ENCODE results near the gene TTC28.
"Not testable (repeated sequence)": the region's sequence is repeated elsewhere in the genome, so short reads cannot be mapped to it uniquely, and the experiment has no call there.

The TTC28 gene

GRCh38 chr22:28553108-28553866 is 126.4 kb downstream of the TTC28 start:
- DNase-seq: not testable (repeated sequence)

DNA sequence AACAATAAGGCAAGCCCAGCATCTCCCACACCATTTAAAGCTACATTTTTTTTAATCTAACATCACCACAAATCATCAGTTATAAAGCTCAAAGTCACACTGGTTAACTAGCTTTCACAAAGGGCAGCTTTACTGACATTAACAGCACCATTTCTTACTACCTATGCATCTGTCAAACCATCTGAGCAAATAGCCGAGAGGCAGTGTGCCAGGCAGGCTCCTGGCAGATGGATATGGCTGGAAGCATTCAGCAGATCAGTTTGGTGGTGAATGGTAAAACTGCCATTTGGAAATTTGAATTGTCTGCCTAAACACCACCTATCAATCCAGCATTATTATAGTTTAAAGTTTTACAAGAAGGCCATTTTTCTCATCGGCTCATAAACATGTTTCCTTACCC is 131.2 kb downstream of the TTC28 start:
- DNase-seq: no peak

DNA sequence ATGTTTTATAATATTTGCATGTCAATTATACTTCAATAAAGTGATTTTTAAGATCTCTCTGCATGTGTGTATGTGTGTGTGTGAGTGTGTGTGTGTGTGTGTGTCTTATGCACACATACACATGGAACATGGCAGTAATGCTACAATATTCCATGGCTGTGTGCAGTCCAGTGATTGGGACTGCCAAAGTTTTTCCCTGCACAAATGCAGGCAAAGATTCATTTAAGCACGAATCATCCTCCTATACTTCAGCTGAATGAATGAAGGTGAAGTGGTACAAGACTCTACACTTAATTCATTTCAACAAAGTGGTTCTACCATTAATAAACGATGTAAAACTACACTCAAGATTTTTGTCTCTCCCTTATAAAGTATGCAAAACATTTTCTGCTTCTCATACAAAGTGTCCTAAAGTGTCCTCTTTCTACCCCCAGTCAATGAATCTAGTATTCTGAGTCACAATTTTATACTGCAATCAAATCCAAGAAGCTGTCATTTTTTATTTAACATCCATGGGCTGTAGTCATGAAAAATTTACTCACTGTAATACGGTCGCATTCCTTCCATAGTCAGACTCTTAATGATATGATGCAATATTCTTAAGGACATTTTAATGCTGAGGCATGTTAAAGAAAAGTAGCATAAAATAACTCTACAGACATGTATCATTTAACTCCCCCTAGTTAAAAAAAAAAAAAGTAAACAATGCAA is 132.4 kb downstream of the TTC28 start:
- DNase-seq: no peak

GRCh38 chr22:28544431-28544868 is 135.2 kb downstream of the TTC28 start:
- no peak for DNase-seq

DNA sequence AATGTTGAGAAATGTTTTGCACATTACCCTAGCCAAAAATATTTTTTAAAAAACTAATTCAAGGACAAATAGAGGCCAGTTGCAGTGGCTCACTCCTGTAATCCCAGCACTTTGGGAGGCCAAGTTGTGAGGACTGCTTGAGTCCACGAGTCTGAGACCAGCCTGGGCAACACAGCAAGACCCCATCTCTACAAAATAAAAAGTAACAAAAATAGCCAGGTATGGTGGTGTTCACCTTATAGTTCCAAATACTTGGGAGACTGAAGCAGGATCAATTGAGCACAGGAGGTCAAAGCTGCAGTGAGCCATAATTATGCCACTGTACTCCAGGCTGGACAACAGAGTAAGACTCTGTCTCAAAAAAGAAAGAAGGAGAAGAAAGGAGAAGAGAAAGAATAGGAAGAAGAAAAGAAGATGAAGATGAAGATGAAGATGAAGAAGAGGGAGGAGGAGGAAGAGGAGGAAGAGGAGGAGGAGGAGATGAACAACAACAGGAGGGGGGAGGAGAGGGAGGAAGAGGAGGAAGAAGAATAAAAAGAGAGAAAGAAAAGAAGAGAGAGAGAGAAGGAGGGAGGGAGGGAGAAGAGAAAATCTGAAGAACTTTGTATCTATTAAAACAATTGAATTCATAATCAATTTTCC is 136.5 kb downstream of the TTC28 start:
- DNase-seq: no peak

- no peak for DNase-seq
Observed at GRCh38 chr22:28541137-28541536, 138.5 kb downstream of the TTC28 start.

DNA sequence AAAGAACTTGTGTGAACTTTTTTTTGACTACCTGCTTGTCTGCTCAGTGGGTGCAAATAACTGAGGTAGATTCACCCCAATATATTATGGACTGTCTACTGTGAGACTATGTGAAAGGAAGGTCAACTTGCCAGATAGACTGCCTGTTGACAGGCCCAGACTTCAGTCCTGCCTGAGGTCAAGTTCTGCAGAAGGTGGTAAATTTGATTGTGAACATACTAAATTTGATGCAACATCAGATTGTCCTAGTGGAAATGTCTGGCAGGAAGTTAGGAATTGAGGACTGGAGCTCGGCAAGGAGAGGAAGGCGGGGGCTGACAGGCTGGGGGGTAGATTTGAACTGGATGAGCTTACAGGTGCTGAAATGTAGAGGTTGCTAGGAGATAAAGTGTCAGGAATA is 140.7 kb downstream of the TTC28 start:
- DNase-seq: no peak

- not testable (repeated sequence) for DNase-seq
Observed at GRCh38 chr22:28530565-28530964, 149.1 kb downstream of the TTC28 start.

- DNase-seq: not testable (repeated sequence)
Observed at GRCh38 chr22:28529144-28529543, 150.5 kb downstream of the TTC28 start.

DNA sequence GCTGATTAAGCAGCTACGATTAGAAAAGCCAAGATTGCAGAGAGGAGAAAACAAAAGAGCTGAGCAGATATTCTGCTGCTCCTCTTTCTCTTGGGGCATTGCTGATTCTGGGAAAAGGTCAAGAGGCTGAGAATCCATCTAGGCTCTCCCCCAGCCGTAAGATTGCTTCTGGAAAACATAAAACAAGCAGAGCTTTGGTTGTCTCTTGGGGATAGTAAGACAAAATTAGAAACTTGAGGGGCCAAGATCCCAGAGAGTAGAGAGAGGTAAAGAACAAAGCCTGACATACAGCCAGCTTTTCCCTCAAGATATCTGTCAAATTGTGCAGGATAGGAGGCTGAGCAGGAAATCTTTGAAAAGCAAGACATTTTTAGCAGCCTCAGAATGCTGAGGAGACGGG is 158.2 kb downstream of the TTC28 start:
- no peak for DNase-seq

GRCh38 chr22:28514321-28514821 is 165.3 kb downstream of the TTC28 start:
- DNase-seq: no peak

GRCh38 chr22:28512387-28512786 is 167.3 kb downstream of the TTC28 start:
- not testable (repeated sequence) for DNase-seq

- no peak for DNase-seq
Observed at GRCh38 chr22:28507896-28508295, 171.7 kb downstream of the TTC28 start.

GRCh38 chr22:28506150-28506535 is 173.5 kb downstream of the TTC28 start:
- DNase-seq: no peak

- no peak for DNase-seq
Observed at GRCh38 chr22:28505416-28506149, 174.1 kb downstream of the TTC28 start.

DNA sequence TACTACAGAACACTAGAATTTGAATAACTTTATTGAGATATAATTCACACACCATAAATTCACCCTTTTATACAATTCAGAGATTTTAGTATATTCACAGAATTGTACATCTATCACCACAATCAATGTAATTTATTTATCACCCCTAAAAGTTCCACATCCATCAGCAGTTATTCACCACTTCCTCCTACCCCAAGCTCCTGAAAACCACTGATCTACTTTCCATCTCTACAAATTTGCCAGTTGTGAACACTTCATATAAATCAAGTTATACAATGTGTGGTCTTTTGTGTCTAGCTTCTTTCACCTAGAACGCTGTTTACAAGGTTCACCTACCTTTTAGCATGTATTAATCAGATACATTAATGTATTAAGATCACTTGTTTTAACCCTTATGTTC is 179.6 kb downstream of the TTC28 start:
- DNase-seq: no peak

GRCh38 chr22:28498044-28498443 is 181.6 kb downstream of the TTC28 start:
- DNase-seq: no peak

DNA sequence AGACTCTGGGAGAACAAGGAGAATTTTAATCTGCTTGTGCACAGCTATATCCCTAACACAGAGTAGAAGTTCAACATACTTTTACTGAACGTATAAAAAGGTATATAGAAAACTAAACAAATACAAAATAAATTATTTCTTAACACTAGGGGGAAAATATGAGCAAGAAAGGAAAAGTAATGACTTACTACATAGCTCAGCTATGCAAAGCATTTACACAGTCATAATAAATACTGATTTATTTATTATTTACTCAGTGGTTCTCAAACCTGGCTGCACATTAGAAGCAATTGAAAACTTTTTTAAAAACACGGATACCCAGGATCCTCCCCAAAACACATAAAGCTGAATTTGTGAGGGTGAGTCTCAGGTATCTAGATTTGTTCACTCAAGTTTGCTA is 182.5 kb downstream of the TTC28 start:
- no peak for DNase-seq

GRCh38 chr22:28491289-28491688 is 188.4 kb downstream of the TTC28 start:
- not testable (repeated sequence) for DNase-seq

- no peak for DNase-seq
Observed at GRCh38 chr22:28488825-28489224, 190.8 kb downstream of the TTC28 start.

DNA sequence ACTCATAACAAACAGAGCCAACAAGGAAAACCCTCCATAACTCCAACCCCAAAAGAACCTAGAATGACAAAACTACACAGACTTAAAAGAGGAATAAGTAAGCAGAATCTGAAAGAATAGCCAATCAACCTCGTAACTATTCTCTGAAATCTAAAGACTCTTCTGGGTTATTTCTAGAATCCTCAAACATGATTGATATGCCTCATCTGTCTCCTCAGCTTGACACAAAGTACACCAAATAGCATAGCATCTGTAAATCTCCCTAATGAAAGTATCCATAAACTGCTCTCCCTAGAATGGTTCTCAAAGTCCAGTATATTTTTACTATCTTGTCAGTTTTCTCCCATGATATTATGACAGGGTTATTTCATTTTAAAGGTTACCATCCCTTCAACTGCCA is 195.0 kb downstream of the TTC28 start:
- DNase-seq: no peak

- no peak for DNase-seq
Observed at GRCh38 chr22:28481725-28482124, 197.9 kb downstream of the TTC28 start.
